ENCODE measurements around the gene EXOSC3.

- TF ChIP-seq CTCF (IDR thresholded peaks at IDR 0.05), result no peak
- no peak for TF ChIP-seq EP300 (IDR thresholded peaks at IDR 0.05)
- TF ChIP-seq POLR2A (IDR thresholded peaks at IDR 0.05), result no peak
- TF ChIP-seq POLR2AphosphoS5 (IDR thresholded peaks at IDR 0.05), result no peak
Observed at GRCh38 chr9:37769995-37770394, 14.9 kb downstream of the EXOSC3 start.
